HG03025 (cell line): ENCODE results near the gene POP7.
"Not testable (repeated sequence)": the region's sequence is repeated elsewhere in the genome, so short reads cannot be mapped to it uniquely, and the experiment has no call there.

ENCODE experiments used
- ATAC-seq: cut with Tn5 transposase; IDR thresholded peaks from one replicate; pipeline ENCODE4 v1.9.1; 2021; ENCODE audit warnings: mild to moderate bottlenecking, moderate library complexity; ENCODE audit not compliant: unreplicated experiment, low FRiP score

POP7 gene

DNA sequence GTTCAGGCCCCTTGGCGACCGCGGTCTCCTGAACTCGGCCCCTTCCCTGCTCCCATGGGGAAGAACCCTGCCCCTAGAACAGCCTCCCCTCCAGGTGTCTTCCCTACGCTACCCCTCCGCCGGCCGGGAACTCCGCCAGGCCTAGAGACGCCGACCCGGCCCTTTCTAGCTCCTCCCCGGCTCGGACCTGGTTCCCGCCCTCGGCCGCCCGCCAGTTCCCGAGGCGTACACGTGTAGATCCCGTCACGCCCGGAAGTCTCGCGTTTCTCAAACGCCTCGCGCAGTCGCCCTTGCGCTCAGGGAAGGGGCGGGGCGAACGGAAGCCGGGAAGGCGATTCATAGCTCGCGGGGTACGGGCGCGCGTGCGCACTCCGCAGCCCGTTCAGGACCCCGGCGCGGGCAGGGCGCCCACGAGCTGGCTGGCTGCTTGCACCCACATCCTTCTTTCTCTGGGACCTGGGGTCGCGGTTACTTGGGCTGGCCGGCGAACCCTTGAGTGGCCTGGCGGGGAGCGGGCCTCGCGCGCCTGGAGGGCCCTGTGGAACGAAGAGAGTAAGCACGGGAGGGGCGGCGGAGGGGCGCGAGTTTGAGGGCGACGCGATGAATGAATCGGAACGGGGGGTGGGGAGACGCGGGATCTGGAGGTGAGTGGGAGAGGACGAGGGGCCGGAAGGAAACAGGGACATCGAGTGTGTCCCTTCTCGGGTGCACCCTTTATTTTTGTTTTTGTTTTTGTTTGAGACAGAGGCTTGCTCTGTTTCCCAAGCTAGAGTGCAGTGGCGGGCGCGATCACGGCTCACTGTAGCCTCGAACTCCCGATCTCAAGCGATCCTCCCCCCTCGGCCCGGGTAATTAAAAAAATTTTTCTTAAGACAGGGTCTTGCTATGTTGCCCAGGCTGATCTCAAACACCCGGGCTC, at the start of gene POP7:
Gene POP7 (plus strand): TSS at position 369 of the 919 bp plus-strand sequence. CDS start 710 bp downstream, outside the sequence.
- ATAC-seq = peak; percentile 81

DNA sequence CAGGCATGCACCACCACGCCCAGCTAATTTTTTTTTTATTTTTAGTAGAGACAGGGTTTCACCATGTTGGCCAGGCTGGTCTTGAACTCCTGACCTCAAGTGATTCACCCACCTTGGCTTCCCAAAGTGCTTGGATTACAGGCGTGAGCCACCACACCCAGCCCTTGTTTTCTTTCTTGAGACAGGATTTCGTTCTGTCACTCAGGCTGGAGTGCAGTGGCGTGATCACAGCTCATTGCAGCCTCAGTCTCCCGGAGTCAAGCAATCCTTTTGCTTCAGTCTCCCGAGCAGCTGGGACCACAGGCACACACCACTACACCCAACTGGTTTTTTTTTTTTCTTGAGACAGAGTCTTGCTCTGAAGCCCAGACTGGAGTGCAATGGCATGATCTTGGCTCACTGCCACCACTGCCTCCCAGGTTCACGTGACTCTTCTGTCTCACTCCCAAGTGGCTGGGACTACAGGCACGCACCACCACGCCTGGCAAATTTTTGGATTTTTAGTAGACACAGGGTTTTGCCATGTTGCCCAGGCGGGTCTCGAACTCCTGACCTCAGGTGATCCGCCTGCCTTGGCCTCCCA, 43.6 kb upstream of the POP7 start:
- ATAC-seq = not testable (repeated sequence)

DNA sequence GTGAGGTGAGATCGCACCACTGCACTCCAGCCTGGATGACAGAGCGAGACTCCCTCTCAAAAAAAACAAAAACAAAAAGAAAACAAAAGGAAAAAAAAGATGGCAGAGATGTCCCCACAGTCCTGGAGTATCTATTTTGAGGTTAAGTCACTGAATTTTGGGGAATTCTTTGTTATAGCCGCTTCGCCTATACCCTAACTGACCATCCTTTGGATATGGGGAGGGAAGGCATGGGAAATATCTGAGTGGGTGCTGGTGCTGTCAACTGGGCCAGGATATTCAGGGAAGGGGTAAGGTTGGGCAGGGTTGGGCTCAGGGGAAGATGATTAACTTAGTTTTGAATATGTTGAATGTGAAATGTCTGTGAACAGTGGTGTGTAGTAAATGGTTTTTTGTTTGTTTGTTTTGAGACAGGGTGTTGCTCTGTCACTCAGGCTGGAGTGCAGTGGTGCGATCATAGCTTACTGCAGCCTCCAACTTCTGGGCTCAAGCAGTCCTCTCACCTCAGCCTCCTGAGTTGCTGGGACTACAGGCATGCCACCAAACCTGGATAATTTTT, 40.7 kb upstream of the POP7 start:
- no peak for ATAC-seq

DNA sequence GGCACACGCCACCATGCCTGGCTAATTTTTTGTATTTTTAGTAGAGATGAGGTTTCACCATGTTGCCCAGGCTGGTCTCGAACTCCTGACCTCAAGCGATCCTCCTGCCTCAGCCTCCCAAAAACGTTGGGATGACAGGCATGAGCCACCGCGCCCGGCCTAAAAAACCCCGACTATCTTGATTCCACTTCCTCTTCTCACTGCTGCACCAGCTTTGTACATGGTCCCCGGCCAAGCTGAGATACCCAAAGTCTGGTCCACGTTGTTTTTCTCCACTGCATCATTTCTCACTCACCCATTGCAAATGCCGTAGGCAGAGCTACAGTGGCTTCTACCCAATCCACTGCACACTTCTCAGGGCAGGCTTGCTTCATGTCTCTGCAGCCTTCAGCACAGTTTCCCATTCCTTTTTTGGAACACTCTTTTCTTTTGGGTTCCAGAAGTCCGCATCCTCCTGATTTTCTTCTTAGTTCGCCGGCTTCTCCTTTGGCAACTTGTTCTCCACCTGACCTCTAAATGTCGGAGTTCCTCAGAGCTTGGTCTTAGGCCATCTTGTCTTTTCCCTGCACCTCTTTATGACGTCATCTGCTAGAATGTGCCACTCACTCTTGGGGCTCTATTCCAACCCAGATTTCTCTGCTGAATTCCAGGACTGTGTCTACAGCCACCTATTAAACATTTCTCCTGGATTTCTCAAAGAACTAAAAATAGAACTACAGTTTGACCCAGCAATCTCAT, 38.4 kb upstream of the POP7 start:
- ATAC-seq = no peak

DNA sequence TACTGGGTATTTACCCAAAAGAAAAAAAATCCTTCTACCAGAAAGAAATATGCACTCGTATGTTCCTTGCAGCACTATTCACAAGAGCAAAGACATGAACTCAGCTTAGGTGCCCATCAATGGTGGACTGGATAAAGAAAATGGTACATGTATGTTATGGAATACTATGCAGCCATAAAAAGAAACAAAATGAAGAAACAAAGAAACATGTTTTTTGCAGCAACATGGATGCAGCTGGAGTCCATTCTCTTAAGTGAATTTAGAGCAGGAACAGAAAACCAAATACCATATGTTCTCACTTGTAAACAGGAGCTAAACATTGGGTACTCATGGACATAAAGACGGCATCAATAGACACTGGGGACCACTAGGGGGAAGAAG, 37.9 kb upstream of the POP7 start:
- ATAC-seq = no peak

DNA sequence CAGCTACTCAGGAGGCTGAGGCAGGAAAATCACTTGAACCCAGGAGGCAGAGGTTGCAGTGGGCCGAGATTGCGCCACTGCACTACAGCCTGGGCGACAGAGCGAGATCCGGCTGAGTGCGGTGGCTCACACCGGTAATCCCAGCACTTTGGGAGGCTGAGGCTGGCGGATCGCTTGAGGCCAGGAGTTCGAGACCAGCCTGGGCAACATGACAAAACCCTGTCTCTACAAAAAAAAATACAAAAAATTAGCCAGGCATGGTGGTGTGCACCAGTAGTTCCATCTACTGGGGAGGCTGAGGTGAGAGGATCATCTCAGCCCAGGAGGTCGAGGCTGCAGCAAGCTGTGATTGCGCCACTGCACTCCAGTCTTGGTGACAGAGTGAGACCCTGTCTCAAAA, 36.8 kb upstream of the POP7 start:
- not testable (repeated sequence) for ATAC-seq

DNA sequence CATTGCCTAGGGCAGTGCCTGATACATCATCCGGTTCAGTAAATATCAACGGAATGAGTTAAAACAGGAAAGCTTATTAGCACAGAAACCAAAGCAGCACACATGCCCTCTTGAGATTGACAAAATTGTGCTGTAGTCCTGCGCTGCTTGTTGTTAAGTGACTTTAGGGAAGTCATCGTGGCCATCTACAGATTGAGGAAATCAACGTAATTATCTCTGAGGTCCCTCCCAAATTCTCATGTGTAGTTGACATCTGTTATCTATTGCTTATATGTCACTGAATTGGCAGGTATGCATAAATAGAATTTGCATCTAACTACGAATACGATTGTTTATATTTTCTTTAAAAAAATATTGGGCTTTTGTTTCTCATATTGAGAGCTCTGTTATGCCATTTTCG, 35.8 kb upstream of the POP7 start:
- no peak for ATAC-seq

DNA sequence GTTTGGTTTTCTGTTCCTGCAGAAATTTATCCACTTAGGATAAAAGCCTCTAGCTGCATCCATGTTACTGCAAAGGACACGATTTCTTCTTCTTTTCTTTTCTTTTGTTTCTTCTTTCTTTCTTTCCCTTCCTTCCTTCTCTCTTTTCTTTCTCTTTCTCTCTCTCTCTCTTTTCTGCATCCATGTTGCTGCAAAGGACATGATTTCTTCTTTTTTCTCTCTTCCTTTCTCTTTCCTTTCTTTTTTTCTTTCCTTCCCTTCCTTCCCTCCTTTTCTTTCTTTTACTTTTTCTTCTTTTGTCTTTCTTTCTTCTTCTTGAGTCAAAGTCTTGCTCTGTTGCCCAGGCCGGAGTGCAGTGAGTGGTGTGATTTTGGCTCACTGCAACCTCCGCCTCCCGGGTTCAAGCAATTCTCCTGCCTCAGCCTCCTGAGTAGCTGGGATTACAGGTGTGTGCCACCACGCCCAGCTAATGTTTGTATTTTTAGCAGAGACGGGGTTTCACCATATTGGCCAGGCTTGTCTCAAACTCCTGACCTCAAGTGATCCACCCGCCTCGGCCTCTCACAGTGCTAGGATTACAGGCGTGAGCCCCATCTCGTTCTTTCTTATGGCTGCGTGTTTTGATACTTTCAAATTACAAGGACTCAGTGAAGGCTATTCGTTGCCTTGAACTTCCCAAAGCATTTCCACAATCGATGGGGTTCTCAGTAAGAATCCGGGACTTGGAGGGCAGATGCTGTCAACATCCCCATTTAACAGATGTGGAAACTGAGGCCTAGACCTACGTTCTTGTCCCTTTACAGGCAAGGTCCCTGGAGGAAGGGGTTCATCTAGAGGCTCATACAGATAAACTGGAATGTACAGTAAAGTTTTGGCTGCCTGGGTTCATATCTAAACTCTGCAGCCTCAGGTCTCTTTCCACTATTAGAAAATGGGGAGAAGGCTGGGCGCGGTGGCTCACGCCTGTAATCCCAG, 34.3 kb upstream of the POP7 start:
- no peak for ATAC-seq

DNA sequence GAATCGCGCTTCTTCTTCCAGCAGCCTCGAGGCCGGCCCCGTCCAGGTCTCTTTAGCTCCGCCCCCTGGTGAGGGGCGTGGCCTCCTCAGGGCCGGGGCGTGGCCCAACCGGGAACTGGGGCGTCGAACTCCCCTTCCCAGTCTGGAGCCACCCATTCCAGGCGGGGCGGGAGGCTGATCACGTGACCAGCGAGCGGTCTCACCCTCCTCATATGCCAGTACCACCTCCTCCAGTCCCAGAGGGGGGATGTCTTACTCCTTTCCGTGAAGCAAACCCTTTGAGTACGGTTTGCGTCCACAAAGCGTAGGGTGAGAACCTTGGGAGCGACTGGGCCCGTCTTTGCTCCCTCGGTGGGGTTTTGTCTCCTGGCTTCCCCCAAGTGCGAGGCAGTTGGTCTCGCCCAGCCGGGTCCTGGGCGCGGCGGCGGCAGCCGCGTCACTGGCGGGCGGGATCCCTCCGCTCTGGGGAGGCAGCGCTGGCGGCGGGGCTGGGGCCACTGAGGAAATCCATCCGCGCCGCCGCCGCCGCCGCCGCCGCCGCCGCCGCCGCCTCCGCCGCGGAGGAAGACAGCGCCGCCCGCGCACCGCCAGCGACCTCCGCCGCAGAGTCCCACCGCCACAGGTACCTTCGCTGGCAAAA, 32.5 kb upstream of the POP7 start, which contains the start of gene GNB2:
Gene GNB2 (plus strand): TSS at position 439 of the 640 bp plus-strand sequence. CDS start 2,526 bp downstream, outside the sequence.
- peak; percentile 64 for ATAC-seq

DNA sequence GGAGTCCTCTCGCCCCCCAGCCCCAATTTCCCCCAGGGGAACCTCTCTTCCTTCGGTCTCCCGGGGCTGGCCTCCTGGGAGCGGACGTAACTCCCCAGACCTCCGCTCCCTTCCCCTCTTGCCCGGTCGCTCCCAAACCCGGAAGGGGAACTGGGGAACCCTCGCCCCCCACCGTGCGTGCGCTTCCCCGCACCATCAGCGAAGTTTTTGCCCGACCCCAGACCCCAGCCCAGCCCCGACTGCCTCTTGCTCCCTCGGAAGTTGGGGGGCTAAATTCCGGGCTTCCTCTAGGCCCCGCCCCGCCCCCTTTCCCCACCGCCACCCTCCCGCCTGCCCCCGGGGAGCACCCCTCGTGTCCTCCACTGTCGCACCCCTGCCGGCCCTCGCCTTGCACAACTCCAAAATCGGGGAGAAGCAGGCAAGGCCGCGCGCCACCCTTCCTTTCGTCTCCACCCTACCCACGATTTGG, 31.9 kb upstream of the POP7 start:
- no peak for ATAC-seq

DNA sequence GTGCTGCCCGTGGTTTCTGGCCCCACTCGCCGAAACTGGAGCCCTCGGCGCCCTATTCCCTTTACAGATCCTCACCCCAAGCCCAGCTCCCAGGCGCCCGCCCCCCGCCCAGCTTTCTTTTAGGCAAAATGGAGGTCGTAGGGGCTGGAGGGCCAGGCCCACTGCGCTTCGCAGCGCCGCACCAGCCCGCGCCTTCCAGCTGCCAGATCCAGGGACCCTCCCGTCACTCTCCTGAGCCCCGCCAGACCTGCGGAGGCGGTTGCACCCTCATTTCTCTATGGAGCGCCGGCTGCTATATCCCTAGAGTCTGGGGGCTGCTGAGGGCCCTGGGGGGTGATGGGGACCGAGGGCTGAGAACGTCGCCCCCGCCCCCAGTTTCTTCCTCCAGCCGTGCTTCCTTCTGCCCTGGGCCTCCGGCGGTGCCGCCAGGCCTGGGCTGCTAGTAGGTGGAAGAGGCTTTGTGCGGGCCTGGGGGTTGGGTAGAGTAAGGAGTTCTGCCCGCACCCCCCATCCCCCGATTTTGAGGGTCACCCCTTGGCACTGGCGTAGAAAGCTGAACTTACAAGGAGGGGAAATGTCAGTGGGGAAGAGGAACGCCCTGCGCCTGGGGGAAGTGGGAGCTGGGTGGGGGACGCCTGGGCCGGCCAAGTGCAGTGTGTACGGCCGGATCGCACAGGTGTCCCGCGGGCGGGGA, 31.4 kb upstream of the POP7 start:
- no peak for ATAC-seq

DNA sequence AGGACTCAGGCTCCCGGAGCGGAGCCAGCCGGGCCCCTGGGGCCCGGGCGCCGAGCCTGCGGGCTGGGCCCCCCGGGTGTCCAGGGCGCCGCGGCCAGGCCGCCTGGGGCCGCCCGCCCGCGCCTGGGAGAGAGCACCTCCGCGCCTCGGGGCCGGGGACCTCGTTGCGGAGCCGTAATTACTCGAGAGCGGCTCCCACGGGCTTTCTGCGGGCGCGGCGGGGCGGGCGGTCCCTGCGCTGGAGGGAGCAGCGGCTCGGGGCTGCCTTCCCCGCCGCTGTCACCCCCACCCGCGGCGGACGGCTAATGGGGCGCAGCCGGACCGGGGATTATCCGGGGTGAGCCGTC, 30.8 kb upstream of the POP7 start:
- ATAC-seq = no peak

DNA sequence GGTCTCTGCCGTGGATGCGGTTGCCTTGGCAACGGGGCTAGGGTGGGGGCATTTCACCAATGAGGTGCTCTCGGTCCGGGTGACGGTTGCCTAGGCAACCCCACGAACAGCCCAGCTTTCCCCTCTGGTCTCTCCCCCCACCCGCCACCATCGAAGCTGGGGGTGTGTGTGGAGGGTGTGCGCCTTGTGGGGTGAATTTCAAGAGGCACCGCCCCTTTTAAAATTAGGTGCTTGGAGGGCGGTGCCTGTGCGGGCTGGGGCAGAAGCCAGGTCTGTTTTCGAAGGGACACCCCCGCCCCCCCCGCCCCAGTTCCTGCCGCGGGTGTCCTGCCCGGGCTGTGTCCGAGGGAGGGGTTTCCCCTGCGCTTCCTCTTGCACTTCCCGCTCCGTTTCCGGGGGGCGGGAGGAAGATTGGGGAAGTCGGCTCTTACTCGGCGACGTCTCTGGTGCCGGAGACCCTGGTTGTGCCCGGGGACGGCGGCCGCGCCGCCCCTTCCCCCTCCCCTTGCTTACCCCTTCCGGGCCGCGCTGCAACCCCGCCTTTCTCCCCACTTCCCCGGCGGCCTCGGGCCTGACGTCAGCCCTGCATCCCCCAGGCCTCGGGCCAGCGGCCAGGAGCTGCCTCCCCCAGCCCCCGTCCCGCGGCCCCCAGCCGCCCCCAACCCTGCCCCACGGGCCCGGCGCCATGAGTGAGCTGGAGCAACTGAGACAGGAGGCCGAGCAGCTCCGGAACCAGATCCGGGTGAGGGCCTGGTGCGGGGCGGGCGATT, 30.2 kb upstream of the POP7 start:
- peak; percentile 26 for ATAC-seq

DNA sequence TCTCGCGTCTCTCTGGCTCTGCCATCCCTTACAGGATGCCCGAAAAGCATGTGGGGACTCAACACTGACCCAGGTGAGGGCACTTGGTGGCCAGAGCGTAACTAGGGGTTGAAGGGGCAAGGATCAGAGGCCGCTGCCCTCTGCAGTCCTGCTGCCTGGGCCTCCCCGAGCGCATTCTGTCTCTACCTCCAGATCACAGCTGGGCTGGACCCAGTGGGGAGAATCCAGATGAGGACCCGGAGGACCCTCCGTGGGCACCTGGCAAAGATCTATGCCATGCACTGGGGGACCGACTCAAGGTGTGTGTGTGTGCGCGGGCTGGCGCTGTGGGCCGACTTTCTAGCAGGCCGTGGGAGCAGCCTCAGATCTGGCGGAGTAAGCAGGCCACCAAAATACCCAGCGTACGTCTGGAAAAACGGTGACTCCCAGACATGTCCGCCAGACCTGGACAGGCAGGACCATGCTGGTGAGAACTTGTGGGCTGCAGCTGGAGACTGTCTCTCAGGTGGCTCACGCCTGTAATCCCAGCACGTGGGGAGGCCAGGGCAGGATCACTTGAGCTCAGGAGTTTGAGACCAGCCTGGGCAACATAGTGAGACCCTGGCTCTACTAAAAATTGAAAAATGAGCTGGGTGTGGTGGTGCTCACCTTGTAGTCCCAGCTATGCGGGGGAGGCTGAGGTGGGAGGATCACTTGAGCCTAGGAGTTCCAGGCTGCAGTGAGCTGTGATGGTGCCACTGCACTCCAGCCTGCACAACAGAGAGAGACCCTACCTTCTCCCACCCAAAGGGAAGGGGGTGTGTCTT, 29.2 kb upstream of the POP7 start:
- no peak for ATAC-seq

DNA sequence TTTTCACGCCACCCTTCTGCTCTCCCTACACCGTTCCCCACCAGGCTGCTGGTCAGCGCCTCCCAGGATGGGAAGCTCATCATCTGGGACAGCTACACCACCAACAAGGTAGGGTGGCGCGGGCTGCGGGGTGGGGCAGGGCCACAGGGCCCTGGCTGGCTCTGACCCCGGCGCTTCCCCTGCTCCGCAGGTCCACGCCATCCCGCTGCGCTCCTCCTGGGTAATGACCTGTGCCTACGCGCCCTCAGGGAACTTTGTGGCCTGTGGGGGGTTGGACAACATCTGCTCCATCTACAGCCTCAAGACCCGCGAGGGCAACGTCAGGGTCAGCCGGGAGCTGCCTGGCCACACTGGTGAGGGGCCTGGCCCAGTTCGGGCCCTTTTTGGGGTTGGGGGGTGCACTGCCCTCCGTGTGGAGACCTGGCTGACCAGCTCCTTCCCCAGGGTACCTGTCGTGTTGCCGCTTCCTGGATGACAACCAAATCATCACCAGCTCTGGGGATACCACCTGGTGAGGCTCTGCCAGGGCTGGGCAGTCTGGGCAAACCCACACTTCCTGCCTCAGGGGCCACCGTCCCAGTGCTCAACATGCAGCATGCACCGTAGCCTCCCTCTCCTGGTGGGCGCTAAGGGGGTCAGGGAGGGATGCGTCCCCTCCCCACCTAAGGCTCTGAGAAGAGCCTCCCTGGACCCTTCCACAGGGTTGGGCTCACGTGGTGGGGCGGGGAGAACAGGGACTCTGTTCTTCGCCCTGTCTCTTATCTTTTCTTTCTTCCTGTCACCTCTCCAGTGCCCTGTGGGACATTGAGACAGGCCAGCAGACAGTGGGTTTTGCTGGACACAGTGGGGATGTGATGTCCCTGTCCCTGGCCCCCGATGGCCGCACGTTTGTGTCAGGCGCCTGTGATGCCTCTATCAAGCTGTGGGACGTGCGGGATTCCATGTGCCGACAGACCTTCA, 28.3 kb upstream of the POP7 start:
- no peak for ATAC-seq
